Muscle of leg (tissue), 11 donors: ENCODE results near the gene KCND3. TPM values are rescaled to one million over a fixed set of nuclear protein-coding genes. Genes with fewer than 3 reads are reported as not detected.
A peak's percentile ranks its signal among the peaks of the same experiment; 100 is the strongest.

ENCODE experiments used
- DNase-seq: peaks from one replicate; pipeline ENCODE4 v3.0.0; 2013
- H3K27ac ChIP-seq: one replicate; pipeline ENCODE4 v1.5.1; 2013; ENCODE audit warnings: mild to moderate bottlenecking, low read length, control low read depth
- H3K27me3 ChIP-seq: one replicate; pipeline ENCODE4 v1.6.1; 2013; ENCODE audit warnings: low read length; ENCODE audit not compliant: control insufficient read depth, insufficient read depth
- H3K36me3 ChIP-seq: one replicate; pipeline ENCODE4 v1.6.1; 2013; ENCODE audit warnings: low read length; ENCODE audit not compliant: control insufficient read depth, insufficient read depth
- H3K4me1 ChIP-seq: one replicate; pipeline ENCODE4 v1.6.1; 2013; ENCODE audit warnings: low read length; ENCODE audit not compliant: control insufficient read depth, insufficient read depth
- H3K4me3 ChIP-seq: one replicate; pipeline ENCODE4 v1.5.1; 2013; ENCODE audit warnings: low read length, control low read depth
- H3K9me3 ChIP-seq: replicated peaks from 2 replicates; pipeline ENCODE4 v1.6.1; 2013; ENCODE audit warnings: low read depth, low read length; ENCODE audit not compliant: control insufficient read depth
- WGBS: methylation state at CpG from one replicate; pipeline ENCODE4 v1.1.5; 2013; ENCODE audit warnings: missing lambda C conversion rate; ENCODE audit not compliant: insufficient coverage; 5-methylcytosine and 5-hydroxymethylcytosine counted together
- polyA plus RNA-seq, 8 donors: library from polyadenylated mRNA; unstranded; fragments of 120-200 nt; gene quantifications; one replicate each; pipeline versions ENCODE4 v1.2.1 to v1.2.3, GENCODE V29; 2013; ENCODE audit warnings: inconsistent platforms in 1 of 8, low replicate concordance in 1 of 8; ENCODE audit not compliant: insufficient read length in 8 of 8, insufficient read depth in 1 of 8
- total RNA-seq: library from RNA; stranded (reverse); fragments of 120-200 nt; gene quantifications from one replicate; pipeline ENCODE4 v1.2.4, GENCODE V29; 2013

KCND3 gene
- total and polyA plus RNA-seq, 9 donors = 0.84 to 1.9 (median 1.5) TPM

DNA sequence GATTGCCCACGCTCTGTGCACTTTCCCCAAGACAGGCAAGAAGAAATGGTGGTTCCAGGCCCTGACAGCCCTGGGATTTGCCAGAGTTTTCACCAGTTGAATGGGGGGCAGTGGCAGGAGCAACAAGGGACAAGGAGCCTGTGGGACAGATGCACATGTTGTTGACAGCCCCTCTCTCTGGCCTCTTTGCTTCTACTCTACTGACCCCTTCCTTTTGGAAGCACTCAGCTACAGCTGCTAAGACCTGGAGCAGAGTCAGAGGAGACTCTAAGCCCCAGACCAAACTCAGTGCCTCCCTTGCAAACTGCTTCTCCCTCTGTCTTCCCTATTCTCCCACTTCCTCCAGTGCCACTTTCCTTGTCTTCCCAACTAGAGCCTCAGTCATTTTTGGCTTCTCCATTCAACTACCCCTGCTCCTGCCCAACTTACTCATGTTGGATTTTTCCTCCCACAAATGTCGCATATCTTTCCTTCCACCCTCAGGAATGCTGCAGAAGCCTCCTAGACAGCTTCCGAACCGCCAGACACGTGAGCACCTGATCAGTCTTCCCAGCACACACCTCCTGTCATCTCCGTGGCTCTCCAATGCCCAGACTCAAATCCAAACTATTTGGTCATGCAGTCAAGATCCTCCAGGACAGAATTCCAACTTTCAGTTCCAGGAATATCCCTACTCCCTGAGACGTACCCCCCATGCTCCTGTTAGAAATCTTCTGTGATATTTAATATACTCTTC lies 259.4 kb downstream of the KCND3 start:
- Histone ChIP-seq H3K27ac (peak overlapping the region; percentile 86), H3K4me1 (peaks cover 96% of the 10 kb centered on the region), H3K9me3 (no peaks in the 10 kb centered on the region), H3K36me3 (peaks cover 31% of the 10 kb centered on the region), H3K4me3 (no peak overlapping the region), H3K27me3 (no peaks in the 10 kb centered on the region)
- peak; percentile 81 for DNase-seq
- 47% methylated on average over 5 of the region's 7 CpGs for WGBS

GRCh38 chr1:111729271-111729921 lies 260.1 kb downstream of the KCND3 start:
- peak; percentile 93 for DNase-seq
- Histone ChIP-seq H3K4me1 (peaks cover 98% of the 10 kb centered on the region), H3K9me3 (no peaks in the 10 kb centered on the region), H3K4me3 (no peak overlapping the region), H3K27ac (peak overlapping the region; percentile 86), H3K27me3 (no peaks in the 10 kb centered on the region), H3K36me3 (peaks cover 31% of the 10 kb centered on the region)
- 20% methylated on average over 2 of the region's 8 CpGs for WGBS

GRCh38 chr1:111727056-111727455 lies 262.4 kb downstream of the KCND3 start:
- Histone ChIP-seq H3K27me3 (no peaks in the 10 kb centered on the region), H3K9me3 (no peaks in the 10 kb centered on the region), H3K4me1 (peaks cover 96% of the 10 kb centered on the region), H3K4me3 (no peak overlapping the region), H3K36me3 (peaks cover 32% of the 10 kb centered on the region), H3K27ac (no peak overlapping the region)
- 80% methylated on average over 17 of the region's 18 CpGs for WGBS
- no peak for DNase-seq

DNA sequence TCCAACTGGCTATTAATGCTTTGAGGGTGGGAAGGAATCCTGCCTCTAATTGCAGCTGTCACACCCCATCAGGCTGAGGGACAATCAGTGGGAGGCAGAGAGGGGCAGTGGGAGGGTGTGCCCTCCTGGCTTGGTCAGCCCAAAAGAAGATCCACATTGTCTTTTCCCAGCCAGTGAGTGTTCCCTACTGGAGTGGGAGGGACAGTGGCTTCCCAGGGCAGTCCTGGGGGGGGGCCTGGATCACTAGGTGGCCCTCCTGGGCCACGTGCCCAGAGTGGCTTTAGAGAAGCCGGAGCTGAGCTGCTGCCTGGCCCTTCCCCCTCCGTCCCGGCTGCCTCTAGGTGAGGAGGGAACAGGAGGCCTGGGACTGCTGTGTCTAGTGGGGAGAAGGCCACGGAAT lies 264.3 kb downstream of the KCND3 start:
- H3K27me3 ChIP-seq = no peaks in the 10 kb centered on the region
- H3K27ac ChIP-seq = peak overlapping the region; percentile 74
- H3K4me3 ChIP-seq = no peak overlapping the region
- 25% methylated on average over 3 of the region's 5 CpGs for WGBS
- peaks cover 98% of the 10 kb centered on the region for H3K4me1 ChIP-seq
- peaks cover 28% of the 10 kb centered on the region for H3K36me3 ChIP-seq
- peak; percentile 87 for DNase-seq
- H3K9me3 ChIP-seq = no peaks in the 10 kb centered on the region

GRCh38 chr1:111723871-111724270 lies 265.6 kb downstream of the KCND3 start:
- no CpG with 5 or more reads among the region's 1 CpG for WGBS
- peaks cover 98% of the 10 kb centered on the region for H3K4me1 ChIP-seq

DNA sequence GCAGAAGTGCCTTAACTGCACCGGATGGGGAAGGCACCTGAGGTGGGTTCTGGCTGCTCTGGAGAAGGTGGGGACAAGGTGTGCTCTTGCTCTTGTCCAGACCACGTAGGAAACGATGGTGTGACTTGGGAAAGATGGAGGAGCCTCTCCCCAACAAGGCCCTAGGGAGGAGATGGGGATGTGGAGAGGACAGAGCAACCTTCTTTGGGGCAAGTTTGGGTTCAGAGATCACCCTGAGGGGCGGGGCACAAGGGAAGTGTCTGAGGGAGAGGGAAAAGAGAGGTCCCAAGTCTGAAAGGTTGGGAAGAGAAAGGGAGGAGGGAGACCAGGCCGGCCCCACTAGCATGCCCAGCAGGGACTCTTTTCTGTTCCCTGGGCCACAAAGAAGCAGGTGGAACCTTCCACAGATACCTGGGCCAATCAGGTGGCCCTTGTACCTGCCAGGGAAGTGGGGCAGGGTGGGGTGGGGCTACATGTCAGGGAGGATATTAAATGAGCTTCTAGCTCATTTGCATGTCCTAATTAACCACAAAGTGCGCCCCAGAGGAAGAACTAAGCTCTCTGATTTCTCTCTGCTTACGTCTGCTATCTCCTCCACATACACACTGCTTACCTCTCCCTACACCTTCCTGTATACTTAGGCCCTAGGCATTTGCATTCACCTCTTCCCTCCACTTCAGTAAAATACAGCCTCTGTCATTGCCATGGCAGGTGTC lies 266.2 kb downstream of the KCND3 start:
- peaks cover 28% of the 10 kb centered on the region for H3K36me3 ChIP-seq
- peaks cover 96% of the 10 kb centered on the region for H3K4me1 ChIP-seq
- no peak for DNase-seq
- WGBS = 94% methylated on average over 3 of the region's 7 CpGs
- no peaks in the 10 kb centered on the region for H3K27me3 ChIP-seq
- no peaks in the 10 kb centered on the region for H3K9me3 ChIP-seq
- H3K4me3 ChIP-seq = no peak overlapping the region
- H3K27ac ChIP-seq = no peak overlapping the region

More at GRCh38 chr1:111723871-111724270, 265.6 kb downstream of the KCND3 start:
- no peak overlapping the region for H3K4me3 ChIP-seq
- H3K27ac ChIP-seq = no peak overlapping the region
- H3K9me3 ChIP-seq = no peaks in the 10 kb centered on the region
- H3K27me3 ChIP-seq = no peaks in the 10 kb centered on the region
- DNase-seq = no peak
- peaks cover 28% of the 10 kb centered on the region for H3K36me3 ChIP-seq

GRCh38 chr1:111720977-111721786 lies 268.3 kb downstream of the KCND3 start:
- peaks cover 15% of the 10 kb centered on the region for H3K36me3 ChIP-seq
- H3K9me3 ChIP-seq = no peaks in the 10 kb centered on the region
- peak overlapping the region; percentile 90 for H3K27ac ChIP-seq
- no peak overlapping the region for H3K4me3 ChIP-seq
- DNase-seq = no peak
- H3K4me1 ChIP-seq = peaks cover 76% of the 10 kb centered on the region
- WGBS = 82% methylated on average over 6 of the region's 10 CpGs
- H3K27me3 ChIP-seq = no peaks in the 10 kb centered on the region

Other genes starting within 250 kb of the KCND3 start
- gene DDX20, start 233.8 kb downstream of the KCND3 start, total RNA-seq = 11.7 TPM
- 10 to 100 TPM in 7 of 8 donors, 1 to 10 TPM in 1; 10.0 to 12.0 (median 11.1) TPM for gene DDX20, start 233.8 kb downstream of the KCND3 start, polyA plus RNA-seq